ENCODE data around the gene NIPBL. TPM values are rescaled to one million over a fixed set of nuclear protein-coding genes. Genes with fewer than 3 reads are reported as not detected.

The NIPBL gene
- total and polyA plus RNA-seq, 2 of the 13 experiments (the other 11 are each of a cell fraction or from before 2014, with no cell fraction given), result 12.3 to 32.3 TPM

DNA sequence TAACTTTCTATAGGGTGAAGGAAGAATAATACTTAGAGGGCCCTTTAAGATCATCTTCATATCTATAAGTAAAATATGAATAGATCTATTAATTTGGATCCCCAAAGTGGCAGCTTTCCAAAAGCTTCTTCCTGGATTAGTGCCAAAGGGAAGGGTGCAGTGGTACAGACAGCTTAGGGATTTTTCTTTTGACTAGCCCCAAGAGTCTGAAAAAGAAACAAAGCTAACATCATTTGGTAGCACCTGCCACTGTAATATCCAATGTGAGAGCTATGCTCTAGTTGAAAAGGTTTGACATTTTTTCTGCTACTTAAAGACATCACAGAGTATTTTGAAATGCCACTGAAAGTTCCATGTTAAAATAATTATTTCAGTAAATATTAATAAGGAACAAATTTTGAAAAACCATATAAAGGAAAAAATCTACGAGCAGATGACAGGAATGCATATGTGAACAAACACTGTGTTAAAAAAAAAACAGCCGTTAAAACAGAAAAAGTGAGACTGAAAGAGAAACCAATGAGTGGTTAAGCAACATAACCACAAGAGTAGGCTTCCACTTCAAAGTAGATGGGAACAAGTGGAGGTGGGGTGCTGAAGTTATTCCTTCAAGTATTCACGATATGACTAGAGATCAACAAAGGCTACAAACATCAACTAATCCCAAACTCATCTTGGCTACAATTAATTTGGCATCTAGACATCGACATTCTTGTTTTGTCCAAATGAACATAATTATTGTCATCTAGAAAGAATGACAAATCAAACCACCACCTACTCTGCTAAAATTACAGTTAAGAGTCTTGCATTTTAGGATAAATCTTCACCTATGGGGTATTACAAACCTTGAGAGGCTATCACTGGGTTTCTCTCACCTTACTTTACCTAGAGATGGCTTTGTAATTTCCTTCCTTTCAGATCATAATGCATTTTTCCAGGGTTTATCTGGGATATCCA, 235.1 kb downstream of the NIPBL start:
- H3K36me3 ChIP-seq (replicated peaks in 1 of 2; ENCODE audit: control insufficient read depth in 1 of 2, insufficient read depth in 2 of 2, low read length in 2 of 2), result peaks cover 1 to 5% of the 10 kb centered on the region in 2 experiments; a peak in 1 of 5 replicates
- CTCF ChIA-PET (ENCODE audit: low intra/inter-chr PET ratio, low total read pairs), result no interaction called here
- in situ Hi-C loops (cut with HindIII; ENCODE audit: extremely low pct_ligation_motif_present, low pct_unique_long_range_greater_than_20kb), result no loop called here
- H3K9ac ChIP-seq (ENCODE audit: insufficient read depth, low read depth, low read length), result no peak overlapping the region
- no peak overlapping the region for H3K4me2 ChIP-seq (ENCODE audit: low read depth, low read length)
- H3K27ac ChIP-seq (ENCODE audit: extremely low read length, insufficient read depth, low read length), result no peak overlapping the region
- H4K20me1 ChIP-seq (ENCODE audit: insufficient read depth, low read length), result no peaks in the 10 kb centered on the region
- intact Hi-C loops (cut with micrococcal nuclease; ENCODE audit: unreplicated experiment), result loop anchor here (5.0 kb wide), 1 partner anchor 394 kb away; no protein-coding TSS in a partner anchor
- peaks cover 13% of the 10 kb centered on the region for H3K4me1 ChIP-seq (ENCODE audit: insufficient read depth, low read length)
- no peaks in the 10 kb centered on the region for H3K9me3 ChIP-seq (ENCODE audit: low read length)
- no peak overlapping the region for H2AFZ ChIP-seq (ENCODE audit: low read length)
- ATAC-seq (no peak), FAIRE-seq (no peak), DNase-seq (ENCODE audit: low spot score) (no peak)
- no TSS peak for BruUV-seq (replicated peaks)
- 95% methylated on average over 4 of the region's 4 CpGs for WGBS (ENCODE audit: low lambda C conversion rate)
- H3K27me3 ChIP-seq (ENCODE audit: control insufficient read depth in 1 of 2, insufficient read depth in 2 of 2, low read length in 2 of 2), result no peaks in the 10 kb centered on the region
- POLR2A ChIA-PET, result no interaction called here
- TF ChIP-seq CEBPG (CRISPR knock-in tag; IDR thresholded peaks at IDR 0.05), result no peak
- TF ChIP-seq SMAD1 (CRISPR knock-in tag; IDR thresholded peaks at IDR 0.05; ENCODE audit: borderline replicate concordance, low read depth), result no peak
- no peak for TF ChIP-seq CHD2 (IDR thresholded peaks at IDR 0.05; ENCODE audit: low read depth, low read length)
- TF ChIP-seq ZFP62 (CRISPR knock-in tag; IDR thresholded peaks at IDR 0.05), result no peak
- no peak for TF ChIP-seq SRF (IDR thresholded peaks at IDR 0.05; ENCODE audit: low read depth, low read length)
- TF ChIP-seq ZNF33B (CRISPR knock-in tag; IDR thresholded peaks at IDR 0.05), result no peak
- TF ChIP-seq ZNF619 (CRISPR knock-in tag; IDR thresholded peaks at IDR 0.05), result no peak
- no peak for TF ChIP-seq ZBTB42 (CRISPR knock-in tag; IDR thresholded peaks at IDR 0.05)
- TF ChIP-seq SOX6 (IDR thresholded peaks at IDR 0.05), result no peak
- TF ChIP-seq SOX6 (CRISPR knock-in tag; IDR thresholded peaks at IDR 0.05), result no peak
- TF ChIP-seq, protein P1, sequence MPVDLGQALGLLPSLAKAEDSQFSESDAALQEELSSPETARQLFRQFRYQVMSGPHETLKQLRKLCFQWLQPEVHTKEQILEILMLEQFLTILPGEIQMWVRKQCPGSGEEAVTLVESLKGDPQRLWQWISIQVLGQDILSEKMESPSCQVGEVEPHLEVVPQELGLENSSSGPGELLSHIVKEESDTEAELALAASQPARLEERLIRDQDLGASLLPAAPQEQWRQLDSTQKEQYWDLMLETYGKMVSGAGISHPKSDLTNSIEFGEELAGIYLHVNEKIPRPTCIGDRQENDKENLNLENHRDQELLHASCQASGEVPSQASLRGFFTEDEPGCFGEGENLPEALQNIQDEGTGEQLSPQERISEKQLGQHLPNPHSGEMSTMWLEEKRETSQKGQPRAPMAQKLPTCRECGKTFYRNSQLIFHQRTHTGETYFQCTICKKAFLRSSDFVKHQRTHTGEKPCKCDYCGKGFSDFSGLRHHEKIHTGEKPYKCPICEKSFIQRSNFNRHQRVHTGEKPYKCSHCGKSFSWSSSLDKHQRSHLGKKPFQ (CRISPR knock-in tag; IDR thresholded peaks at IDR 0.05; ENCODE audit: insufficient replicate concordance), result no peak
- no peak for TF ChIP-seq FOXM1 (CRISPR knock-in tag; IDR thresholded peaks at IDR 0.05)
- TF ChIP-seq ZNF784 (CRISPR knock-in tag; IDR thresholded peaks at IDR 0.05; ENCODE audit: borderline replicate concordance), result no peak
- TF ChIP-seq ZNF512 (CRISPR knock-in tag; IDR thresholded peaks at IDR 0.05), result no peak
- no peak for TF ChIP-seq PRDM4 (CRISPR knock-in tag; IDR thresholded peaks at IDR 0.05; ENCODE audit: borderline replicate concordance)
- no peak for TF ChIP-seq ATAD3A (CRISPR knock-in tag; IDR thresholded peaks at IDR 0.05)
- TF ChIP-seq KDM2A (CRISPR knock-in tag; IDR thresholded peaks at IDR 0.05; ENCODE audit: borderline replicate concordance, low read depth), result no peak
- no peak overlapping the region for H3K4me3 ChIP-seq (replicated peaks in 1 of 3; ENCODE audit: insufficient read depth in 1 of 3, low read depth in 2 of 3, low read length in 3 of 3)
- H3K79me2 ChIP-seq (ENCODE audit: insufficient read depth, low read length), result no peaks in the 10 kb centered on the region

Data from HepG2 (cell line).